ENCODE measurements around the gene RAP1GAP2.

The RAP1GAP2 gene

GRCh38 chr17:2935632-2936031 is 139.4 kb downstream of the RAP1GAP2 start:
- Histone ChIP-seq H3K9ac (peak overlapping the region in 8 of 11 experiments; percentile 5 to 63 (median 38); a peak in 11 of 22 replicates), H3K36me3 (peaks cover 0 to 33% (median 14%) of the 10 kb centered on the region in 11 experiments; a peak in 12 of 22 replicates), H3K4me1 (peaks cover 48 to 98% (median 96%) of the 10 kb centered on the region in 10 experiments), H3K27me3 (peaks cover 0 to 18% (median 0%) of the 10 kb centered on the region in 11 experiments; a peak in 4 of 22 replicates), H3K4me3 (no peak overlapping the region; a peak in 1 of 20 replicates), H3K4me2 (peak overlapping the region; percentile 49 to 91 (median 75)), H3K9me3 (replicated peaks in 1 of 11) (no peaks in the 10 kb centered on the region), H3K27ac (peak overlapping the region in 8 of 11 experiments; percentile 27 to 70 (median 64); a peak in 15 of 22 replicates), H4K20me1 (peaks cover 45 to 98% (median 84%) of the 10 kb centered on the region in 11 experiments)
- no peak for TF ChIP-seq Cebpa-rat (IDR thresholded peaks at IDR 0.05)

- Histone ChIP-seq H3K36me3 (peaks cover 0 to 36% (median 14%) of the 10 kb centered on the region in 11 experiments; a peak in 13 of 22 replicates), H3K4me3 (no peak overlapping the region), H3K9ac (peak overlapping the region in 7 of 11 experiments; percentile 23 to 63 (median 45); a peak in 11 of 22 replicates), H3K27ac (peak overlapping the region in 8 of 11 experiments; percentile 27 to 70 (median 64); a peak in 14 of 22 replicates), H4K20me1 (peaks cover 38 to 95% (median 79%) of the 10 kb centered on the region in 11 experiments), H3K4me1 (peaks cover 41 to 94% (median 91%) of the 10 kb centered on the region in 10 experiments), H3K9me3 (replicated peaks in 1 of 11) (no peaks in the 10 kb centered on the region), H3K27me3 (peaks cover 0 to 18% (median 0%) of the 10 kb centered on the region in 11 experiments; a peak in 4 of 22 replicates), H3K4me2 (peak overlapping the region; percentile 24 to 91 (median 75); a peak in 20 of 22 replicates)
- TF ChIP-seq Cebpa-rat (IDR thresholded peaks at IDR 0.05): no peak
Observed at GRCh38 chr17:2936351-2936750, 140.1 kb downstream of the RAP1GAP2 start.

GRCh38 chr17:2936771-2937321 is 140.6 kb downstream of the RAP1GAP2 start:
- H3K9ac ChIP-seq: peak overlapping the region in 6 of 11 experiments; percentile 23 to 63 (median 51); a peak in 6 of 22 replicates
- H3K4me2 ChIP-seq: peak overlapping the region in 10 of 11 experiments; percentile 49 to 91 (median 77); a peak in 19 of 22 replicates
- peaks cover 36 to 94% (median 86%) of the 10 kb centered on the region in 10 experiments for H3K4me1 ChIP-seq
- H3K27ac ChIP-seq: peak overlapping the region in 7 of 11 experiments; percentile 55 to 70 (median 65); a peak in 13 of 22 replicates
- peaks cover 0 to 18% (median 0%) of the 10 kb centered on the region in 11 experiments; a peak in 4 of 22 replicates for H3K27me3 ChIP-seq
- no peak for TF ChIP-seq Cebpa-rat (IDR thresholded peaks at IDR 0.05)
- H3K4me3 ChIP-seq: no peak overlapping the region
- H4K20me1 ChIP-seq: peaks cover 33 to 92% (median 74%) of the 10 kb centered on the region in 11 experiments
- peaks cover 0 to 39% (median 15%) of the 10 kb centered on the region in 11 experiments; a peak in 13 of 22 replicates for H3K36me3 ChIP-seq
- H3K9me3 ChIP-seq (replicated peaks in 1 of 11): no peaks in the 10 kb centered on the region

GRCh38 chr17:2937331-2938003 is 141.2 kb downstream of the RAP1GAP2 start:
- Histone ChIP-seq H3K27ac (peak overlapping the region in 4 of 11 experiments; percentile 30 to 70 (median 66); a peak in 5 of 22 replicates), H3K9ac (peak overlapping the region in 4 of 11 experiments; percentile 25 to 63 (median 45); a peak in 6 of 22 replicates), H3K36me3 (peaks cover 0 to 44% (median 18%) of the 10 kb centered on the region in 11 experiments; a peak in 13 of 22 replicates), H3K4me1 (peaks cover 32 to 94% (median 80%) of the 10 kb centered on the region in 10 experiments), H3K4me2 (peak overlapping the region in 9 of 11 experiments; percentile 70 to 91 (median 79); a peak in 16 of 22 replicates), H3K9me3 (replicated peaks in 1 of 11) (no peaks in the 10 kb centered on the region), H4K20me1 (peaks cover 28 to 90% (median 71%) of the 10 kb centered on the region in 11 experiments; a peak in 21 of 22 replicates), H3K4me3 (no peak overlapping the region), H3K27me3 (peaks cover 0 to 18% (median 0%) of the 10 kb centered on the region in 11 experiments; a peak in 4 of 22 replicates)
- no peak for TF ChIP-seq Cebpa-rat (IDR thresholded peaks at IDR 0.05)

GRCh38 chr17:2939714-2940351 is 143.6 kb downstream of the RAP1GAP2 start:
- no peak for TF ChIP-seq Cebpa-rat (IDR thresholded peaks at IDR 0.05)
- no peaks in the 10 kb centered on the region for H3K9me3 ChIP-seq (replicated peaks in 1 of 11)
- H3K9ac ChIP-seq: peak overlapping the region in 7 of 11 experiments; percentile 3 to 51 (median 33); a peak in 10 of 22 replicates
- H3K27me3 ChIP-seq: peaks cover 0 to 13% (median 0%) of the 10 kb centered on the region in 11 experiments; a peak in 2 of 22 replicates
- peaks cover 43 to 92% (median 78%) of the 10 kb centered on the region in 10 experiments for H3K4me1 ChIP-seq
- H3K27ac ChIP-seq: peak overlapping the region in 8 of 11 experiments; percentile 28 to 66 (median 54); a peak in 12 of 22 replicates
- no peak overlapping the region for H3K4me3 ChIP-seq
- H3K36me3 ChIP-seq: peaks cover 0 to 27% (median 4%) of the 10 kb centered on the region in 11 experiments; a peak in 9 of 22 replicates
- peaks cover 17 to 73% (median 59%) of the 10 kb centered on the region in 11 experiments; a peak in 21 of 22 replicates for H4K20me1 ChIP-seq
- peak overlapping the region; percentile 29 to 73 (median 45) for H3K4me2 ChIP-seq

- Histone ChIP-seq H3K9me3 (replicated peaks in 1 of 11) (no peaks in the 10 kb centered on the region), H3K27me3 (peaks cover 0 to 13% (median 0%) of the 10 kb centered on the region in 11 experiments; a peak in 2 of 22 replicates), H3K4me2 (peak overlapping the region in 9 of 11 experiments; percentile 29 to 73 (median 53); a peak in 17 of 22 replicates), H3K27ac (peak overlapping the region in 8 of 11 experiments; percentile 28 to 66 (median 54); a peak in 12 of 22 replicates), H3K36me3 (peaks cover 0 to 27% (median 4%) of the 10 kb centered on the region in 11 experiments; a peak in 8 of 22 replicates), H4K20me1 (peaks cover 17 to 70% (median 55%) of the 10 kb centered on the region in 11 experiments; a peak in 21 of 22 replicates), H3K4me1 (peaks cover 40 to 92% (median 78%) of the 10 kb centered on the region in 10 experiments), H3K9ac (peak overlapping the region in 7 of 11 experiments; percentile 3 to 51 (median 33); a peak in 9 of 22 replicates), H3K4me3 (no peak overlapping the region)
- TF ChIP-seq Cebpa-rat (IDR thresholded peaks at IDR 0.05): no peak
Observed at GRCh38 chr17:2940352-2940751, 144.1 kb downstream of the RAP1GAP2 start.

- H4K20me1 ChIP-seq: peaks cover 29 to 71% (median 50%) of the 10 kb centered on the region in 11 experiments
- H3K27me3 ChIP-seq: peaks cover 0 to 8% (median 0%) of the 10 kb centered on the region in 11 experiments; a peak in 3 of 22 replicates
- H3K9ac ChIP-seq: peak overlapping the region in 2 of 11 experiments; percentile 18 to 19; a peak in 4 of 22 replicates
- peaks cover 27 to 68% (median 51%) of the 10 kb centered on the region in 10 experiments for H3K4me1 ChIP-seq
- H3K36me3 ChIP-seq: peaks cover 0 to 40% (median 4%) of the 10 kb centered on the region in 11 experiments; a peak in 9 of 22 replicates
- peak overlapping the region; percentile 30 to 77 (median 52); a peak in 21 of 22 replicates for H3K4me2 ChIP-seq
- peak overlapping the region in 9 of 11 experiments; percentile 17 to 70 (median 61); a peak in 14 of 22 replicates for H3K27ac ChIP-seq
- TF ChIP-seq Cebpa-rat (IDR thresholded peaks at IDR 0.05): peak in 9 of 11 experiments; percentile 22 to 90 (median 78); a peak in 17 of 22 replicates
- no peaks in the 10 kb centered on the region for H3K9me3 ChIP-seq (replicated peaks in 1 of 11)
- no peak overlapping the region; a peak in 1 of 20 replicates for H3K4me3 ChIP-seq
Observed at GRCh38 chr17:2943981-2944380, 147.7 kb downstream of the RAP1GAP2 start.

Measured in BLaER1 treated with 17β-estradiol and CSF1 and Interleukin-3, amounts not matched to agents 10 nM and 100 nM (cell line).